VCaP (cell line): Measurements from ENCODE around the gene RNASE2.
"Not testable (repeated sequence)": the region's sequence is repeated elsewhere in the genome, so short reads cannot be mapped to it uniquely, and the experiment has no call there.

Experiments
- H3K27ac ChIP-seq: fragments of 450-650 bp; 2 replicates; pipeline ENCODE4 v1.5.1; 2017
- CTCF ChIP-seq: fragments of 450-650 bp; conservative IDR thresholded peaks from 2 replicates; pipeline ENCODE4 v1.5.1; 2017; ENCODE audit warnings: mild to moderate bottlenecking, moderate library complexity

Gene RNASE2

DNA sequence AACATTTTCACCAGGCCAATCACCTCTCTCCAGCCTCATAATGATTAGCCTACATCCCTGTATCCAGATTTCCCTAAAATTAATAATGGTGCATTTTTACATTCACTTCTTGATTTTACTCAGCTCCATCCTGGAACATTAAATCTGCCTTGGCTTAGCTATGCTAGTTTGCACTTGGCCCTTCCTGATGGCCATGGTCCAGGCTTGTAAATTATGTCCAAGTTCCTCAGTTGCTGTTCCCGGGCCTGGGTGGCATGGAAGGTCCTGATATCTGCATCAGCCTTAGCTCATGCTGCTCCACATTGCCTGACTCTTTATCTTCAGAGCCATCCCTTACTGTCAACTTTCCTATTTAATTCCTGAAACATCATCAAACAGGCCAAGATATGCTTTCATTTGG lies 23.4 kb downstream of the RNASE2 start:
- no peak overlapping the region for H3K27ac ChIP-seq
- no peak for TF ChIP-seq CTCF

GRCh38 chr14:20980906-20981305 lies 25.6 kb downstream of the RNASE2 start:
- H3K27ac ChIP-seq, result no peak overlapping the region
- TF ChIP-seq CTCF, result no peak

GRCh38 chr14:20982646-20983369 lies 27.5 kb downstream of the RNASE2 start:
- TF ChIP-seq CTCF, result no peak
- H3K27ac ChIP-seq, result no peak overlapping the region

- H3K27ac ChIP-seq, result not testable (repeated sequence)
These were observed 30.4 kb downstream of the RNASE2 start for GRCh38 chr14:20985650-20986049.

- no peak for TF ChIP-seq CTCF
- no peak overlapping the region for H3K27ac ChIP-seq
These were observed 31.5 kb downstream of the RNASE2 start for GRCh38 chr14:20986811-20987210.

DNA sequence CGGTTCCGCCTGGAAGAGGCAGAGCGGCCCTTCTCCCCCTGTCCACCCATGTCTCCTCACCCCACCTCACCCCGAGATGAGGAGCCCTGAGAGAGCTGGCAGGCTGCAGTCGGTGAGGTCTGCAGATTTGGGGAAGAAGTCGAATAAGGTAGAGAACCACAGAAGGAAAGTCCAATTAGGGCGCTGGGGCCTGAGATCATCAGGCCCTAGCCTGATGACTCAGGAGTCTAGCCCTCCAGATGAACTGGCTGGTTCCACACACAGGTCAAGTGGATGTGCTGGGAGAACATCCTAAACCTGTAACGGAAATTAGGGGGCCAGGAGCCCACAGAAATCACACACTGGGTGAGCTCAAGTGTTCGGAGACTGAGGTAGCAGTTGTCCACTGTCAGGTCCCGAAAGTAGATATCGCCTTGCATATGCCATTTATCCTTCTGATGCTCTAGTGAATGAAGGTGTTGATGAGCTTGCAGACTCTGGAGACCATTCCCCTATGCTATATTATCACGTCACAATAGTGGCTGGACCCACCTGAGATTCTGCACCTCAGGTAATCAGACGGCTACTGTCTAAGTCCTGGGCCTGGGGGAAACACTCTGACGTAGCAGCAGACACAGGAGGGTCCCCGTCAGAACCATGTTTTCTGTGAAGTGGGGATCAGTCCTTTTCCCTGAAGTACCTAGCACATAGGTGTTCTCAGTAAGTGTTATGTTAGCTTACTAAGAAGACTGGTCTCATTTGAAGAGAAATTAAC lies 33.6 kb downstream of the RNASE2 start:
- no peak for TF ChIP-seq CTCF
- peak overlapping the region; percentile 81 for H3K27ac ChIP-seq

DNA sequence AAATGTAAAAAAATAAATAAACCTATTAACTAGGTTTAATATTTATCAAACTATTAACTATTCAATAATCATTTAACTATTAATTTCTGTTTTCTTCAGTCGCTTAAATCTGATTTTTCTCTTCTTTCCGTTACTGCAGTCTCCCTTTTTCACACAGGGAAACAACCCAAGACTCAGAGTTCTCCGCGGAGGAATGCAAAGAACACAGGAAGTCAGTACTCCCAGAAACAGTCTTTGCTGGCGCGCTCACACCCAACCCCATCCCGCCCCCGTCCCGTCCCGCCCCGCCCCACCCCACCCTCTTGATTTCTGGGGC lies 34.1 kb downstream of the RNASE2 start:
- peak overlapping the region; percentile 81 for H3K27ac ChIP-seq
- no peak for TF ChIP-seq CTCF
